NOMO-1 treated with DMSO at 0.1 percent for 48 hours (cell line): ENCODE data around the gene SDE2.
A peak's percentile ranks its signal among the peaks of the same experiment; 100 is the strongest.
"Not testable (repeated sequence)": the region's sequence is repeated elsewhere in the genome, so short reads cannot be mapped to it uniquely, and the experiment has no call there.

Source experiments
- DNase-seq: peaks from one replicate; lab custom pipeline; 2025; ENCODE audit not compliant: unreplicated experiment; lab: John Stamatoyannopoulos, UW

The SDE2 gene

GRCh38 chr1:225945564-225945963 is 53.6 kb downstream of the SDE2 start:
- DNase-seq, result no peak

- DNase-seq, result peak; percentile 77
Measured at GRCh38 chr1:225944951-225945350, 54.2 kb downstream of the SDE2 start.

GRCh38 chr1:225944387-225944786 is 54.8 kb downstream of the SDE2 start:
- no peak for DNase-seq

GRCh38 chr1:225943582-225943981 is 55.6 kb downstream of the SDE2 start:
- DNase-seq, result no peak

GRCh38 chr1:225942574-225942973 is 56.6 kb downstream of the SDE2 start:
- no peak for DNase-seq

- no peak for DNase-seq
Measured at GRCh38 chr1:225941942-225942222, 57.3 kb downstream of the SDE2 start.

GRCh38 chr1:225941187-225941941 is 57.8 kb downstream of the SDE2 start, which contains the start of gene LEFTY2:
TSS of gene LEFTY2 (minus strand) at chr1:225941220. CDS start at chr1:225941140, 80 bp downstream.
- no peak for DNase-seq

- no peak for DNase-seq
Measured at GRCh38 chr1:225940385-225941151, 58.6 kb downstream of the SDE2 start.

GRCh38 chr1:225939939-225940310 is 59.2 kb downstream of the SDE2 start:
- DNase-seq, result not testable (repeated sequence)

- not testable (repeated sequence) for DNase-seq
Measured at GRCh38 chr1:225939097-225939938, 59.8 kb downstream of the SDE2 start.

- DNase-seq, result no peak
Measured at GRCh38 chr1:225937048-225937968, 61.8 kb downstream of the SDE2 start.

GRCh38 chr1:225936523-225936922 is 62.6 kb downstream of the SDE2 start:
- no peak for DNase-seq

- DNase-seq, result not testable (repeated sequence)
Measured at GRCh38 chr1:225936086-225936485, 63.1 kb downstream of the SDE2 start.

GRCh38 chr1:225934711-225935110 is 64.4 kb downstream of the SDE2 start:
- no peak for DNase-seq

GRCh38 chr1:225933072-225933471 is 66.1 kb downstream of the SDE2 start:
- DNase-seq, result no peak
